CD4-positive, alpha-beta T cell treated with Interleukin-21 for 1 hour (primary cell): ENCODE results near the gene CNTN4.
"Not testable (repeated sequence)": the region's sequence is repeated elsewhere in the genome, so short reads cannot be mapped to it uniquely, and the experiment has no call there.

ENCODE experiments used
- DNase-seq: peaks from one replicate; pipeline ENCODE4 v3.0.0-alpha.2; 2020

The CNTN4 gene

DNA sequence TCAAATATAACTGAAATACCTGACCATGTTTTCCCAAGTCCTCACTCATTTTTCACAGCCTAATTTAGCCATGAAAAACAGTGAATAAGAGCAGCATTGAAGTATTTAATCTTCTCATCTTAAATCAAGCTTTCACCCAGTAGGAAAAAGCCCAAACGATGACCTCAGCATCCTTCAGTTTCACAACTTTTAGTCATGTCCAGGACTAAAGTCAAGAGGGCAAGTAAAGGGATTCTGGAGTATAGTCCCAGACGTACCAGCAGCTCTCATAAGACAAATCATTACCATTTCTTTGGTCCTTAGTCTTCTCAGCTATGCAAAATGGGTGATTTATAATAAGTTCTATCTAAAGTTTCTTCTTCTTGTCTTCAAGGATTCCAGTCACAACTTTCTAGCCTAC is 774.2 kb downstream of the CNTN4 start:
- DNase-seq: no peak

DNA sequence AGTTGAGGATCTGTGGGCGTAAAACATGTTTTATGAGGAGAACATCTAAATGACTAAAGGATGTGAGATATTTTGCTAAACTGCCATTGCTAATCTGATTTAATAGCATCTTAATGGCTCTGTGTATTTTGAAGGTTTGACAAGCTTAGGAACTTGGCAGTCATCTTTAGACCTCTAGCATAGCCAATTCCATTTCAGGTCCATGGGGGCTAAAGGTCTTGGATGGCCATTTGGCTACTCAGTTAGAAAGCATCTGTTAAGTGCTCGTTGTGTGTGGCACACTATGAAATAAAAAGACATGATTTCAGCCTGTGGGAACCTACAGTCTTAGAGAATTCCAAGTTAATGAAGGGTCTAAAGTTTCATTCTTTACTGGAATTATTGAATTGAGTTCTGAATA is 775.3 kb downstream of the CNTN4 start:
- no peak for DNase-seq

DNA sequence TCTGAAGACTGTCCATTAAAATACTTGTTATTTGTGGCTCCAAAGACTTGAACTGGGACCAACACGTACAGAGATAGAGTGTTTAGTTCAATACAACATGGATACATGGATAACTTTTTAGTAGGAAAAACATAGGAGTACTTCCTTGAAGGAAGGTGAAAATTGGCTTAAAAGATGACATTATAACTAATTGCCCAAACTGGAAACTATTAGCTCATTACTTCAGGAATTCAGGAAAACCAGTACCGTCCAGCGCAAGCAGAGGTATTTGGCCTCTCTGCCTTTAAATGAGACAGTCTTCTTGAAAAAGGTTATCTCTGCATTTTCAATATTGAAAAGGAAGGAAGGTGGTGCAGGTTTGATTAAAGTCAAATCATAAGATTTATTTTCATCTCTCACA is 777.0 kb downstream of the CNTN4 start:
- DNase-seq: no peak

DNA sequence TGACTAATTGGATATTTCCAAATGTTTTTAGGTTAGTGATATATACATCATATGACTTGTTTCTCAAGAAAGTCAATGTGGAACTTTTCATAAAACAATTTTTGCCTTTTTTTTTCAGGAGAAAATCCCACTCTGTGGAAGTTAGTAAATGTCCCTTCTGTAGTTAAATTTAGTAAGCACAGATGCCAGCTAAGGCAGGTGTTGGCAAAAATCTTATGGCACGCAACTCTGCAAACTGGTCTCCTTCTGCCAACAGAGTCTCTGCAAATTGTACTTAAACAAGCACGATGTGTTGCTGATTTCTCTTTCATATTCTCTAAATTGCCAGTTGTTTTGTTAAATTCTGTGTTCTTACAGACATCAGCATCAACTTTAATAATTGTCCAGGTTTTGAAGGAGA is 777.7 kb downstream of the CNTN4 start:
- no peak for DNase-seq

DNA sequence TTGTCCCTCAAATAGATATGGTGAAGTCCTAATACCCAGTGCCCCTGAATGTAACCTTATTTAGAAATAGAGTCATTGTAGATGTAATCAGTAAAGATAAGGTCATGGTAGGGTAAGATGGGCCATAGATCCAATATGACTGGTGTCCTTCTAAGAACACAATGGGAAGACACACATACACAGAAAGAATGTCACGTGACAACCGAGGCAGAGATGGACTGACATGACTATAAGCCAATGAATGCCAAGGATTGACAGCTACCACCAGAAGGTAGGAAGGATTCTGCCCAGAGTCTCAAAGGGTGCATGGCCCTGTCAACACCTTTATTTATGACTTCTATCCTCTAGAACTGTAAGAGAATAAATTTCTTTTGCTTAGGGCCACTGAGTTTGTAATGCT is 780.4 kb downstream of the CNTN4 start:
- DNase-seq: no peak

DNA sequence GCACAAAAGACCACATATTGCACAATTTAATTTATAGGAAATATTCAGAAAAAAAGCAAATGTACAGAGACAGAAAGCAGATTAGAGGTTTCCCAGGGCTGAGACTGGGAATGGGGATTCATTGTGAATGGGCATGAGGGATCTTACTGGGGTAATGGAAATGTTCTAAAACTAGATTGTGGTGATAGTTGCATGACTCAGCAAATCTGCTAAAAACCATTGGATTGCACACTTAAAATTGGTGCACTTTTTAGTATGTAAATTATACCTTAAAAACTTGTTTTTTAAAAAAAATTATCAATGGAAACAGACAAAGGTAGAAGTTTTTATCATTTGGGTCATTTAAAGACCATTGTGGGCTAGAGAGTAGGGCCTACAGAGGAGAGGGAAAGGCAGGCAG is 780.9 kb downstream of the CNTN4 start:
- no peak for DNase-seq

DNA sequence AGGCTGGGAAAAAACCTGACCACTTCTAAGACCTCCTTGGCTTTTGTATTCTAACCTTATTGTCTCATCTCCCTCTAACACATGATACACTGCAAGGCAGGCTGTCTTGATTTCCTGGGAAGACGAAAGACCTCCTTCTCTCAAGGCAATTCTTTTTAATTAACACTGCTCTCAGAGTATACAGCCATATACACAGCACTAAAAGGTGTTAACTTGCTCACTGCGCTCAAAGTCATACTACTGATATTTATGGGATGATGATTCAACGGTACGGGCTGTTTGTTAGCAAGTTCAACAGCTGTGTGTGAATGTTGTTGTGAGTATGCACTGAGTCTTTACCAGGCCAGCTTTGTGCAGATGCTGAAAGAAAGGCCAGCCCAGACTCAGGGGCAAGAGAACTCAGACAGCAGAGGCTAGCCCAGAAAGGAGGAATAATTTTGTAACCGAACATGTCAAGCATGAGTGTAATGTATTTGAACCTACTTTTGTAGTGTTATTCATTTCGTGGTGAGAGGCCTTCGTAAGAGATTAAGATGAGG is 781.6 kb downstream of the CNTN4 start:
- no peak for DNase-seq

DNA sequence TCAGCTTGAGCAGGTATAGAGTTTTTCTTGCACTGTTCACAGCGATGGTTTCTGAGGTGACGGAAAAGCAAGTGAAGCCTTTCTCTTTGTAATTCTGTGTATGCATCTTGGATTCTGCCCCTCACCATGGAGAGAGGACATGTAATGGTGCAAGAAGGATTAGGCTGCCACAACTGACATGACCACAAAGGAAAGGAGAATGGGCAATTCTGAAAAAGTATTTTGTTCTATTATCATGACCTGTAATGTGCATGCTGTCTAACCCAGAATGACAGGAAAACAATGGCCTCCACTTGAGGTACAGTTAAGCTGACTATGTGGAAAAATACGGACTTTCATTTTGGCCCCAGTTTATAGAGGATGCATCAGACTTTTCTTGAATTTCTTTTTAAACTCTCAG is 784.6 kb downstream of the CNTN4 start:
- DNase-seq: no peak

DNA sequence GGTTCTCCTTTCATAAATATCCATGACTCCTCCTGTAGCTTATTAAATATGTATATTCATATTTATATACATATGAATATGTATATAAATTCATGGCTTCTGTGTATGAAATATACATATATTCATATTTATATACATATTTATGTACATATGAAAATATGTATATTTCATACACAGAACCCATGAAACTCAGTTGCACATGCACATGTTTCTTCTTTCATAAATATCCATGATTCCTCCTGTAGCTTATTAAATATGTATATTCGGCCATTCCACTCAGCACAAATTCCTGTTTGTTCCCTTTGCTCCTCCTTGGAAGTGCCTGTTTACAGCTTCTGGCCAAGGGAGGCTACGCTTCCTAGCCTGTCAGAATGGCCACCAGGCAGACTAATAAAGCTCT is 789.9 kb downstream of the CNTN4 start:
- DNase-seq: no peak

DNA sequence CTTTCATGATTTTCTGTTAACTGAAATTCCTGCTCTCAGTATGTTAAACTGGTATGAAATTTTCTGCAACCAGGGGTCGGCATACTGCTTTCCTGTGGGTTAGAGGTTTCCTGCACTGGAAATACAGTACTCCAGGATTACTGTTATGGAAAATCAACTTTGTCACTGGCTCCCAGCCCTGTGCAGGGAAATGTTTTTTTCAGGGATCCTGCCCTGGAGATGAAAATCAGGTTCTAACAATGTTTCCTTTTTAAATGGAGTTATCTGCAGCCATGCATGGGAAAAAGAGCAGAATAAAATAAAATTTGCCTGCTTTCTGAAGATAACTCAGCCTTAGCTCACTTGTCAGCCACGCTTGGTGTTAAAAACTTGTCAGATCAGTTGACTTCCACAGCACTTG is 791.1 kb downstream of the CNTN4 start:
- DNase-seq: no peak

DNA sequence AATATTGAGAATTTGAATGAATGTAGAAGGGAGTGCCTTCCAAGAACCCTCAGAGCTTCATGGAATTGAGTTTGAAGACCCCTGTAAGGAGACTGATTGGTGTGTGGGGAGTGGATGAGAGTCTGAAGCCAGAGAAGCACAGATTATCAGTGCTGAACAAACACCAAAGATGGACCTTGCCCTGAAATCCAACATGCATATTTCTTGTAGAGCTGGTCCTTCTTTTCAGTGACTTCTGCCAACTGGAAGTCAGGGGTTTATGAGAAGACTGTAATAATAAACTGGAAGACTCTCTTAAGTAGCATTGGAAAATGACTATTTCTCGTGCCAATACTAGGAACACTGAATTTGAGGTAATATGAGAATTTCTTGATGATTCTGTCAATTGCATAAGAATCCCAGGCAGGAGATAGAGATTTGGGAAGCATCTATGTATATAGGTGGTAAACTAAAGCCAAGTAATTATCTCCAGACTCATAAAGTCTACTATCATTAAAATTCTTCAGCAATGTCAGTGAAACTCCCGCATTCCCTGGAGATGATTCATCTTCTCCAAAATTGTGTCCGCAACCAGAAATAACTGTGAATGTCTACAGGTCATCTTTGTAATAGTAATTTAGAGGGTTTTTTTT is 797.8 kb downstream of the CNTN4 start:
- DNase-seq: no peak

DNA sequence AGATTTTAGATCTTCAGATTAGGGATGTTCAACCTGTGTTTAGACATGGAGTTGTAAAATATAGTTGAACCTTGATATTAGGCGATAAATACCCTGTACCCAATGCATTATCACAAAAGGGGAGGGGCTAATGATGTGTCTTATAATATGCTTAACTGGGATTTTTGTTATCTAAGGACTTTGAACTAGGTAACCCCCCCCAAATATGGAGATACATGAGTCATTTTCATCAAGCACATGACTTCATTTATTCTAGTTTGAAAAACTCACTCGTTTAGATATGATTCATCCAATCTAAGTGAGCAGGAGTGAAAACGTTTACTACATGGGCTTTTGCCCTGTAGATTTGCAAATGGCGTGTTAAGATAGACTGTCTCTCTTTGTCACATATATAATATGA is 799.2 kb downstream of the CNTN4 start:
- no peak for DNase-seq

DNA sequence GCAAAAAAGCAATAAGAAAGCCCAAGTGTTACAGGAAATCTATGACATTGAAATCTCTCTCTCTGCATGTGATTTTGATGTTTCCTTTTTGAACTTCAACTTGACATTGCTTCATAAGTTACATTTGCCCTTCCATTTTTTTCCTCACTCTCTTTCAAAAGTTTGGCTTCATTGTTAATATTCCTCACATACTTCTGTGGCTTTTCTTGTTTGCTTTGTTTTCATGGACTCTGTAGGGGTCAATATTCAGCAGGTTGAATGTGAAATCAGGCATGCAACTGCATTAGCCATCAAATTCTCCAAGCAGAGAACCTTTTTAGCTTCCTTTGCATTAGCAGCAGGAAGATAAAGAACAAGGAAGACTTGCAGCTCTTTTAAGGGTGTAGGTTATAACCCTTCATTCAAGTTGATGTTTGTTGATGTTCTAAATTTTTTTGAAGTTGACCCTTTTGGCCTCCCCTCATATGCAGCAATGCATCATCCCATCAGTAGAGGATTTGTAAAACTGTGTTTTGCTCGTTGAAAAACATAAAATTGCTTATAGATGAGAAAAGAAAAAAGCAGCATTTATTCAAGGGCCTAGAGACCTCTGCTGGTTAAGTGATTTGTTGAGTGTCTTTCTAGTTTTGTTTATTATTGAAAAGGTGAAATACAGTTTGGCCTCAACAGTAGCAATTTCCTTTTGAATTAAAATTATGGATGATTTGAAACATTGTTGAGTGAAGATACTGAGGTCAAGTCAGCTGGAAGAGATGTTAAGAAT is 800.1 kb downstream of the CNTN4 start:
- no peak for DNase-seq

DNA sequence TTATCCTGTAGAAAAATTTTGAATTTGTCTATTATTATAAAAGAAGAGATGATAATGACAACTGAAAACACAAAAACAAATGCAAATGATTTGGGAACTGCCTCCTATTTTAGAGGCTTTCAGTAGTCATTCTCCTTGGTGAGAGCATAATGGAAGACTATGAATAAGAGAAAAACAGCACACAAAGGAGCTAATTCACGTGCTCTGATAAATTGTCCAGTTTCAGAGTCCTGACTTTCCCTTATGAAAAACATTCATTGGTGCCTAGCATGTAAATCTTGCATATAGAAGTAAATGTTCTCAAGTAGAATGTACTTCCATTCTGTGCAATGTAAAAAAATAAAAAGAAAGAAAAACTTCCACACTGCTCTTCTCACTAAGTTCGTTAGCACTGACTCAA is 805.4 kb downstream of the CNTN4 start:
- no peak for DNase-seq

DNA sequence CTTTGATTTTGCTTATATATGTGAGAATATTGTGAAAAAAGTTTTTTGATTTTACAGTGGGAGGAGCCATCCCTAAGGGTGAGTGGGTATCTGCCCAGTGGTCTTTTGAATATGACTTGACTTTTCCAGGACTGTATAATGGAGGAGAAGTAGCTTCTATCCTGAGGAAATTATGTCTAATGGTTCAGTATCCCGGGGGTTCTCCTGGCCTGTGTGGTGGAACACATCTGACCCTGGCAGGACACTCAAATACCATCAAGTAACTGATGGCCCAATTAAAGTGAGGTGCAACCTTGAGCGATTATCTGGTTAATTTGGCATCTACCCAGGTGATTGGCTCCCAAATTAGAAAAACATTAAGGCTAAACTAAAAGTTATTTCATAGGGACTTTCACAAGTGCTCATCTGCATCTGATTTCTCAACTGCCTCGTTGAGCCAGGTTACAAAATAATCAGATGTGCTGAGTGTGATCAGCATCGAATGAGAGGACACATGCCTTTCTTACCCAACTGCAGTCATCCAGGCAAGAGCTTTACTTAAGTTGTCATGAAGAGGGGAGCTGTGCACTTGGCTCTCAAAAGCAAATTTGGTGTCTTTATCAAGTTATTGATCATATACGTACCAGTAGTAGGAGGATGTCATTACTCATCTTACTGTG is 810.2 kb downstream of the CNTN4 start:
- DNase-seq: no peak

DNA sequence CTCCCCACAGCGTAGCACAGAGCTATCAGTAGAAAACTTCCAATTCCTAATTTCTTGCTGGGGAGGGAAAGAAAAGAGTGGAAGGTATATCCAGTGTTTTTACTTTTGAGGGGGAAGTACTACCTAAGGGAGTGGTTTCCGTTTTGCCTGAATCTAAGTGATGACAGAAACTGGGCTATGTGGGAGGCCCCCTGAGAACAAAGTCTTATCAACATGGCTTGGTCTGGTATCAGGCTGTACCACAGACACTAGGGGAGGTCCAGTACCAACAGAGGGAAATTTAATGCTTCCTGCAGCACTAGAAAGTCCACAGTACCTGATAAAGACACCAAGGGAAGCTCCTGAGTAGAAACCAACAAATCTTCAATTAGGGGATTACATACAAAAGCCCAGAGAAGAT is 812.3 kb downstream of the CNTN4 start:
- DNase-seq: no peak

DNA sequence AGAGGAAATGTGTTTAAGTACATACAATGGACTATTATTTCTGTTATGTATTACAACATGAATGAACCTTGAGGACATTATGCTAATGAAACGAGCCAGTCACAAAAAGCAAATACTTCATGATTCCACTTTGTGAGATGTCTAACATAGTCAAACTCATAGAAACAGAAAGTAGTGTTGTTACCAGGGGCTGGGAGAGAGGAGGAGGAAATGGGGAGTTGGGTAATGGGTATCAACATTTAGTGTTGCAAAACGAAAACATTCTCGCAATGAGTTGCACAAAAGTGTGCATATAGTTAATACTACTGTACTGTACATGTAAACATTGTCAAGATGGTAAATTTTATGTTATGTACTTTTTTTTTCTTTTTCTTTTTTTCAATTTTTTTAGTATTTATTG is 817.2 kb downstream of the CNTN4 start:
- DNase-seq: no peak

DNA sequence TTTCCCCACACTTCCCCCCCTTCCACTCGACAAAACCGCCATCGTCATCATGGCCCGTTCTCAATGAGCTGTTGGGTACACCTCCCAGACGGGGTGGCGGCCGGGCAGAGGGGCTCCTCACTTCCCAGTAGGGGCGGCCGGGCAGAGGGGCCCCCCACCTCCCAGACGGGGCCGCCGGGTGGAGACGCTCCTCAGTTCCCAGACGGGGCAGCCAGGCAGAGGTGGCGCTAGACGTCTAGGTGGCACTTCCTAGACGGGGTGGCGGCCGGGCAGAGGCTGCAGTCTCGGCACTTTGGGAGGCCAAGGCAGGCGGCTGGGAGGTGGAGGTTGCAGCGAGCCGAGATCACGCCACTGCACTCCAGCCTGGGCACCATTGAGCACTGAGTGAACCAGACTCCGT is 818.0 kb downstream of the CNTN4 start:
- DNase-seq: not testable (repeated sequence)

DNA sequence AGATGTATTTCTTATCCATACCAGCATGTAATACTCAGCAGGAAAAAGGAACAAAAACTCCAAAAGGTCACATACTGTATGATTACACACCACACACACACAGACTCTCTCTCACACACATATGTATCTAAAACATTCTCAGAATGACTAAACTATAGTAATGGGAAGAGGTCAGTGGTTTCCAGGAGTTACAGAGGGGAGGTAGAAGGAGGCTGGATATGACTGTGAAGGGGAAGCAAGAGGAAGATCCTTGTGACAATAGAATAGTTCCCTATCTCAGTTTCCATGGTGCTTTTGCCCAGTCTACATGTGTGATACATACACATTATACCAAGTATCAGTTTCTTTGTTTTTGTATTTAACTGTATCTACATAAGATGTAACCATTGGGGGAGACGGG is 821.4 kb downstream of the CNTN4 start:
- DNase-seq: no peak

DNA sequence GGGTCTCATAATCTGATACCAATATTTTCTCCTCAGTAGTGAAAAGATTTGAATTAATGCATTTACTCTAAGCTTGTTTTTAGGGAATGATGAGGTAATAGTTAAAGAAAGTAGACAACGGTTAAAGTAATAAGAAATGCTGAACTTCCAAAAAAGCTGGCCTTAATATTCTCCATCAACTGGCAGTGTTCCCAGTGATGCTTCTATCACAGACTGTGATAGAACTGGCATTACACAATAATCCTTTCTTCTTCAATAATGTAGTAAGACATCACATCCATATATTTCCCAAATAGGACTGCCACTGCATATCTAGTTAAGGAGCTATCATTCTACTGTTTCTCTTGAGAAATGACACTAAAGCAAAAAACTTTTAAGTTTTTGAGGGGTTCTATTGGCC is 822.8 kb downstream of the CNTN4 start:
- DNase-seq: no peak

DNA sequence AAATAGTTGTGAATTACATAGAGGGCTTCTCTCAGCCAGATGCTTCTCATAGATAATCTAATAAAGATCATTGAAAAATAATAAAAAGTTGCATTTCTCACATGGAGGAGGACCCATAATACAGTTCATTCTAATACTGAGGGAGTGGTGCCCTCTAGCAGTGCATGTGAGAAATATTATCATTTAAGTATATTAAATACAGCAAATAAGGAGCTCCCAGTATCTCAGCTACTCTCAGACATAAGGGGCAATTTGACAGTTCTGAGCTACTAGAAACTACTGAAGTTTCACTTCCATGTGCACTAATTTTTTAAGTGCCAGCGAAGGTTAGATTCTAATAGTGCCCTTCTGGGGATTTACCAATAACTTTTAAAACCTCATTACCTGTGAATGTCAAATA is 823.2 kb downstream of the CNTN4 start:
- peak; percentile 13 for DNase-seq

DNA sequence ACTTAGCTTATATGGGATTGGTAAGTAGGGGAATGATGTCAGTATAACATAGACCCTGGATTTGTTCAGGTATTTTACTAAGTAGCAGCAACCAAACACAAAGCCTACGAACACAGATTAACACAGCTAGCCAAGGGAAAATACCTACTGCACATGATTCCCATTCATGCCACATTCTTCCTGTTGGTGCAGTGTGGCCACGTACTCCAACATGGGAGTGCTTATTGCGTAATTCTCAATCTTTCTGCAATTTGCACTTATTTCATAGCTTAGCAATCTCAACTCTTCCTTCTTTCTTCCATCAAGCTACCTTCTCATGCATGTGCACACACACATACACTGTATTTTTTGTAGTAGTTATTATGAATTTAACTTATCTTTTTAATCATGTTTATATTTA is 824.7 kb downstream of the CNTN4 start:
- DNase-seq: no peak

DNA sequence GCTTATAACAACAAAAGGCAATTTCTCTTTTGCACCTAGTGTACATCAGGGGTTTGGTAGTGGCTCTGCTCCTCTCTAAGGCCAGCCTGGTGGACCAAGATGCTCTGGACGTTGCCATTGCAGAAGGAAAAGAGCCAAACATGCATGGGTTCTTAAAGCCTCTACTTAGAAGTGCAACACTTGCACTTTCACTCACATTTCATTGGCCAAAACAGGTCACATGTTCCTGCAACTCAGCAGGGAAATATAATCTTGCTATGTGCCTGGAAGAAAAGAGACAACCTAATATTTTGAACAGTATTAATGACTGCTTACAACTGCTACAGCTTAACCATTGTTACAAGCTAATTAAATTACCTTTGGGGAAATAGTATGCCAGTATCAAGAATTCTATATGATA is 828.6 kb downstream of the CNTN4 start:
- DNase-seq: peak; percentile 1

DNA sequence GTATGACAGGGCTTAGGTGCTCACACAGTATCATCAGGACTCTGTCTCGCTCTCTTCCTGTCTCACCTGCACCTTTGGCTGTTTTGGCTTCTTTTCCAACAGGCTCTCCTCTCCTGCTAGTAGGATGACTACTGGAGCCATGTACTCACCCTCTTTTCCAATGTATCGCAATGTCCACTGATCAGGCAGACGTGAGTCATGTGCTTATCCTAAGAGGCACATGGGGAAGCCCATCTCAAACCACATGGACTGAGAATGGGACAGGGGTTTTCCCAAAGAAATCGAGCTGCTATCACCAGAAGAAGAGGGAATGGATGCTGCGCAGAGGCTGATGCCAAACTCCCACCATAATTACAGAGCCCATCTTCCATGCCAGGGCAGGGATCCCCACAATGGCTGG is 830.9 kb downstream of the CNTN4 start:
- no peak for DNase-seq
